K562 (cell line): ENCODE data around the gene ADRA1B. TPM values are rescaled to one million over a fixed set of nuclear protein-coding genes. Genes with fewer than 3 reads are reported as not detected.
A peak's percentile ranks its signal among the peaks of the same experiment; 100 is the strongest.

Experiments
- ARNT ChIP-seq, 2 experiments: fragments of 450-650 bp; IDR thresholded peaks; 2 replicates each; pipeline ENCODE4 v1.6.1; 2016; ENCODE audit warnings: mild to moderate bottlenecking in 1 of 2
- GABPB2 ChIP-seq: fragments of 250-450 bp; sonication (Bioruptor Pico); conservative IDR thresholded peaks from 2 replicates; pipeline ENCODE4 v1.5.1; 2021; ENCODE audit warnings: mild to moderate bottlenecking
- JUN ChIP-seq, 2 experiments: sonication (generic) in 1 of 2; formaldehyde crosslinking in 1 of 2; IDR thresholded peaks; 2 replicates each; pipeline versions ENCODE4 v1.6.1 to v1.8.0; 2012 to 2022; ENCODE audit warnings: borderline replicate concordance in 2 of 2, mild to moderate bottlenecking in 2 of 2, improper control_type of control experiment in 1 of 2, low read depth in 1 of 2, low read length in 1 of 2, missing genetic modification reagents in 1 of 2
- POLR2AphosphoS2 ChIP-seq: IDR thresholded peaks from 2 replicates; pipeline ENCODE4 v1.6.1; 2012; ENCODE audit warnings: low read length, improper control_type of control experiment
- ZC3H11A ChIP-seq: IDR thresholded peaks from 2 replicates; pipeline ENCODE4 v1.6.1; 2012; ENCODE audit warnings: low read depth, low read length, improper control_type of control experiment
- ZNF121 ChIP-seq: sonication (generic); formaldehyde crosslinking; conservative IDR thresholded peaks from 2 replicates; pipeline ENCODE4 v1.8.0; 2022; ENCODE audit warnings: missing genetic modification reagents
- polyA plus RNA-seq, 8 experiments: library from polyadenylated mRNA; depleted of rRNA in 4 of 8; stranded (reverse) in 5 of 8; unstranded in 3 of 8; fragments of >200 nt; fragmentation: Nextera tagmentation in 2 of 8; fragmentation: Illumina TruSeq in 1 of 8; extraction: Ambion mirVana in 2 of 8; extraction: Trizol in 1 of 8; gene quantifications; 2 replicates each; pipeline versions ENCODE4 v1.2.1 to v1.2.3, GENCODE V29; 2011 to 2014; ENCODE audit warnings: inconsistent platforms in 1 of 8, missing spikeins in 1 of 8
- total RNA-seq, 7 experiments: library from RNA; depleted of rRNA in 6 of 7; stranded (reverse); fragments of >200 nt in 6 of 7; fragmentation: Illumina TruSeq in 2 of 7; extraction: Trizol in 2 of 7; gene quantifications; 2 replicates each; pipeline versions ENCODE4 v1.2.1 to v1.2.3, GENCODE V29; 2011 to 2021; ENCODE audit warnings: low replicate concordance in 1 of 7
- TF ChIP-seq, protein P1 (sequence below): sonication (generic); formaldehyde crosslinking; IDR thresholded peaks from 2 replicates; pipeline ENCODE4 v1.8.0; 2022; ENCODE audit warnings: mild to moderate bottlenecking, missing genetic modification reagents
- TF ChIP-seq, protein P2 (sequence below): fragments of 250-450 bp; sonication (Bioruptor Pico); IDR thresholded peaks from 2 replicates; pipeline ENCODE4 v1.6.1; 2021; ENCODE audit warnings: mild to moderate bottlenecking
- TF ChIP-seq, protein P3 (sequence below): fragments of 250-450 bp; sonication (Bioruptor Pico); IDR thresholded peaks from 2 replicates; pipeline ENCODE4 v1.5.0; 2021; ENCODE audit warnings: mild to moderate bottlenecking, borderline replicate concordance
- TF ChIP-seq, protein P4 (sequence below): fragments of 450-650 bp; IDR thresholded peaks from 2 replicates; pipeline ENCODE4 v1.6.1; 2016; ENCODE audit warnings: borderline replicate concordance
- TF ChIP-seq, protein P5 (sequence below): fragments of 450-650 bp; formaldehyde crosslinking; IDR thresholded peaks from 2 replicates; pipeline ENCODE4 v1.4.0; 2020; ENCODE audit warnings: mild to moderate bottlenecking, mixed read lengths

ADRA1B gene
- total and polyA plus RNA-seq, 9 of the 15 experiments (the other 6 are each of a cell fraction or from before 2014, with no cell fraction given), result not detected

DNA sequence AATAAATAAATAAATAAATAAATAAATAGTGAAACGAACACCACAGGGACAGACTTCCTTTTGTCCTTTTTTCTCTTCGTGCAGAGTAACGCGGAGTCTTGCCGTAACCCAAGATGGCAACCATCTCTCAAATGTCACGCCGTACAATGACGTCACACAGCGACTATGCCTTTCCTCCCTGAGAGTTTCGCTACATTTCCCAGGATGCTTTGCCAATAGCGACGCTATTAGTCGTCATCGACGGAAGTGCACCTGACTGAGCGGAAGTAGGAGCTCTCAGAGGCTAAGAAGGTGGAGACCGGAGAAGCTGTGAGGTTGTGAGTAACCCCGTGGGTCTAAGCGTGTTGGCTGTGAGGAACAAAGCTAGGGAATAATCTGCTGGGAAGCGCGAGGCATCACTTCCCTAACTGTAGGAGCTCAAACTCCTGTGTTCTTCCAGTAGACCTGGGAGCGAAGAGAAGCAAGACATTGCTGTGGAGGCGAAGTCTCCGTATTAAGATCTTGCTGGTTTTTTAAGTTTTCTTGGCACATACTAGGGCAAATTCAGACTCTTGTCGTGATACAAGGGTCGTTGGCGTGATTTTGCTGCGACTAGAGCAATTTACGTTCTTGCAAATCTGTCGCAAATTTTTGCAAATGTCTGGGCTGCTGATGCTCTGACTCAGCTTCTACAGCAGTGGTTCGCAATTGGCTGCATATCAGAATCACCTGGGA, 92.8 kb downstream of the ADRA1B start, which contains the start of gene TTC1 (continued):
- TF ChIP-seq, protein P1, sequence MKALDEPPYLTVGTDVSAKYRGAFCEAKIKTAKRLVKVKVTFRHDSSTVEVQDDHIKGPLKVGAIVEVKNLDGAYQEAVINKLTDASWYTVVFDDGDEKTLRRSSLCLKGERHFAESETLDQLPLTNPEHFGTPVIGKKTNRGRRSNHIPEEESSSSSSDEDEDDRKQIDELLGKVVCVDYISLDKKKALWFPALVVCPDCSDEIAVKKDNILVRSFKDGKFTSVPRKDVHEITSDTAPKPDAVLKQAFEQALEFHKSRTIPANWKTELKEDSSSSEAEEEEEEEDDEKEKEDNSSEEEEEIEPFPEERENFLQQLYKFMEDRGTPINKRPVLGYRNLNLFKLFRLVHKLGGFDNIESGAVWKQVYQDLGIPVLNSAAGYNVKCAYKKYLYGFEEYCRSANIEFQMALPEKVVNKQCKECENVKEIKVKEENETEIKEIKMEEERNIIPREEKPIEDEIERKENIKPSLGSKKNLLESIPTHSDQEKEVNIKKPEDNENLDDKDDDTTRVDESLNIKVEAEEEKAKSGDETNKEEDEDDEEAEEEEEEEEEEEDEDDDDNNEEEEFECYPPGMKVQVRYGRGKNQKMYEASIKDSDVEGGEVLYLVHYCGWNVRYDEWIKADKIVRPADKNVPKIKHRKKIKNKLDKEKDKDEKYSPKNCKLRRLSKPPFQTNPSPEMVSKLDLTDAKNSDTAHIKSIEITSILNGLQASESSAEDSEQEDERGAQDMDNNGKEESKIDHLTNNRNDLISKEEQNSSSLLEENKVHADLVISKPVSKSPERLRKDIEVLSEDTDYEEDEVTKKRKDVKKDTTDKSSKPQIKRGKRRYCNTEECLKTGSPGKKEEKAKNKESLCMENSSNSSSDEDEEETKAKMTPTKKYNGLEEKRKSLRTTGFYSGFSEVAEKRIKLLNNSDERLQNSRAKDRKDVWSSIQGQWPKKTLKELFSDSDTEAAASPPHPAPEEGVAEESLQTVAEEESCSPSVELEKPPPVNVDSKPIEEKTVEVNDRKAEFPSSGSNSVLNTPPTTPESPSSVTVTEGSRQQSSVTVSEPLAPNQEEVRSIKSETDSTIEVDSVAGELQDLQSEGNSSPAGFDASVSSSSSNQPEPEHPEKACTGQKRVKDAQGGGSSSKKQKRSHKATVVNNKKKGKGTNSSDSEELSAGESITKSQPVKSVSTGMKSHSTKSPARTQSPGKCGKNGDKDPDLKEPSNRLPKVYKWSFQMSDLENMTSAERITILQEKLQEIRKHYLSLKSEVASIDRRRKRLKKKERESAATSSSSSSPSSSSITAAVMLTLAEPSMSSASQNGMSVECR (CRISPR knock-in tag), result peak; percentile 89
- TF ChIP-seq, protein P2, sequence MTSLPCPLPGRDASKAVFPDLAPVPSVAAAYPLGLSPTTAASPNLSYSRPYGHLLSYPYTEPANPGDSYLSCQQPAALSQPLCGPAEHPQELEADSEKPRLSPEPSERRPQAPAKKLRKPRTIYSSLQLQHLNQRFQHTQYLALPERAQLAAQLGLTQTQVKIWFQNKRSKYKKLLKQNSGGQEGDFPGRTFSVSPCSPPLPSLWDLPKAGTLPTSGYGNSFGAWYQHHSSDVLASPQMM (CRISPR knock-in tag), result no peak
- no peak for TF ChIP-seq ZNF121 (CRISPR knock-in tag)
- TF ChIP-seq POLR2AphosphoS2, result peak; percentile 52; the same call in 1 of the 2 replicates
- TF ChIP-seq, protein P3, sequence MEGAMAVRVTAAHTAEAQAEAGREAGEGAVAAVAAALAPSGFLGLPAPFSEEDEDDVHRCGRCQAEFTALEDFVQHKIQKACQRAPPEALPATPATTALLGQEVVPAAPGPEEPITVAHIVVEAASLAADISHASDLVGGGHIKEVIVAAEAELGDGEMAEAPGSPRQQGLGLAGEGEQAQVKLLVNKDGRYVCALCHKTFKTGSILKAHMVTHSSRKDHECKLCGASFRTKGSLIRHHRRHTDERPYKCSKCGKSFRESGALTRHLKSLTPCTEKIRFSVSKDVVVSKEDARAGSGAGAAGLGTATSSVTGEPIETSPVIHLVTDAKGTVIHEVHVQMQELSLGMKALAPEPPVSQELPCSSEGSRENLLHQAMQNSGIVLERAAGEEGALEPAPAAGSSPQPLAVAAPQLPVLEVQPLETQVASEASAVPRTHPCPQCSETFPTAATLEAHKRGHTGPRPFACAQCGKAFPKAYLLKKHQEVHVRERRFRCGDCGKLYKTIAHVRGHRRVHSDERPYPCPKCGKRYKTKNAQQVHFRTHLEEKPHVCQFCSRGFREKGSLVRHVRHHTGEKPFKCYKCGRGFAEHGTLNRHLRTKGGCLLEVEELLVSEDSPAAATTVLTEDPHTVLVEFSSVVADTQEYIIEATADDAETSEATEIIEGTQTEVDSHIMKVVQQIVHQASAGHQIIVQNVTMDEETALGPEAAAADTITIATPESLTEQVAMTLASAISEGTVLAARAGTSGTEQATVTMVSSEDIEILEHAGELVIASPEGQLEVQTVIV (CRISPR knock-in tag), result peak; percentile 76; the same call in 1 of the 2 replicates
- TF ChIP-seq ZC3H11A, result peak; percentile 97
- no peak for TF ChIP-seq GABPB2 (CRISPR knock-in tag)
- TF ChIP-seq, protein P4, sequence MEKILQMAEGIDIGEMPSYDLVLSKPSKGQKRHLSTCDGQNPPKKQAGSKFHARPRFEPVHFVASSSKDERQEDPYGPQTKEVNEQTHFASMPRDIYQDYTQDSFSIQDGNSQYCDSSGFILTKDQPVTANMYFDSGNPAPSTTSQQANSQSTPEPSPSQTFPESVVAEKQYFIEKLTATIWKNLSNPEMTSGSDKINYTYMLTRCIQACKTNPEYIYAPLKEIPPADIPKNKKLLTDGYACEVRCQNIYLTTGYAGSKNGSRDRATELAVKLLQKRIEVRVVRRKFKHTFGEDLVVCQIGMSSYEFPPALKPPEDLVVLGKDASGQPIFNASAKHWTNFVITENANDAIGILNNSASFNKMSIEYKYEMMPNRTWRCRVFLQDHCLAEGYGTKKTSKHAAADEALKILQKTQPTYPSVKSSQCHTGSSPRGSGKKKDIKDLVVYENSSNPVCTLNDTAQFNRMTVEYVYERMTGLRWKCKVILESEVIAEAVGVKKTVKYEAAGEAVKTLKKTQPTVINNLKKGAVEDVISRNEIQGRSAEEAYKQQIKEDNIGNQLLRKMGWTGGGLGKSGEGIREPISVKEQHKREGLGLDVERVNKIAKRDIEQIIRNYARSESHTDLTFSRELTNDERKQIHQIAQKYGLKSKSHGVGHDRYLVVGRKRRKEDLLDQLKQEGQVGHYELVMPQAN, result peak; percentile 80
- peak; percentile 87 for TF ChIP-seq JUN (IDR thresholded peaks at IDR 0.05; ENCODE audit: borderline replicate concordance, low read depth, low read length)
- no peak for TF ChIP-seq JUN (CRISPR knock-in tag; IDR thresholded peaks at IDR 0.05; ENCODE audit: borderline replicate concordance)
- TF ChIP-seq, protein P5, sequence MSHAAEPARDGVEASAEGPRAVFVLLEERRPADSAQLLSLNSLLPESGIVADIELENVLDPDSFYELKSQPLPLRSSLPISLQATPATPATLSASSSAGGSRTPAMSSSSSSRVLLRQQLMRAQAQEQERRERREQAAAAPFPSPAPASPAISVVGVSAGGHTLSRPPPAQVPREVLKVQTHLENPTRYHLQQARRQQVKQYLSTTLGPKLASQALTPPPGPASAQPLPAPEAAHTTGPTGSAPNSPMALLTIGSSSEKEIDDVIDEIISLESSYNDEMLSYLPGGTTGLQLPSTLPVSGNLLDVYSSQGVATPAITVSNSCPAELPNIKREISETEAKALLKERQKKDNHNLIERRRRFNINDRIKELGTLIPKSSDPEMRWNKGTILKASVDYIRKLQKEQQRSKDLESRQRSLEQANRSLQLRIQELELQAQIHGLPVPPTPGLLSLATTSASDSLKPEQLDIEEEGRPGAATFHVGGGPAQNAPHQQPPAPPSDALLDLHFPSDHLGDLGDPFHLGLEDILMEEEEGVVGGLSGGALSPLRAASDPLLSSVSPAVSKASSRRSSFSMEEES (CRISPR knock-in tag), result no peak
- peak in 1 of 2 experiments; percentile 48; a peak in 1 of 4 replicates for TF ChIP-seq ARNT (IDR thresholded peaks at IDR 0.05)
